ENCODE data around the gene DNAJC18. TPM values are rescaled to one million over a fixed set of nuclear protein-coding genes. Genes with fewer than 3 reads are reported as not detected.
"Not testable (repeated sequence)": the region's sequence is repeated elsewhere in the genome, so short reads cannot be mapped to it uniquely, and the experiment has no call there.

Gene DNAJC18
- total RNA-seq, 2 experiments from 2014 or later: 7.5 to 8.7 TPM

GRCh38 chr5:139446956-139447779 is 7.8 kb upstream of the DNAJC18 start:
- Histone ChIP-seq H3K27me3 (ENCODE audit: control insufficient read depth in 1 of 2, insufficient read depth in 2 of 2, low read length in 2 of 2) (no peaks in the 10 kb centered on the region), H3K36me3 (ENCODE audit: insufficient read depth, low read length) (no peaks in the 10 kb centered on the region), H3K9me3 (ENCODE audit: control insufficient read depth in 1 of 2, insufficient read depth in 1 of 2, low read length in 2 of 2) (no peaks in the 10 kb centered on the region), H3K4me1 (ENCODE audit: insufficient read depth, low read length) (peaks cover 62% of the 10 kb centered on the region), H3K4me3 (ENCODE audit: low read length) (no peak overlapping the region), H3K27ac (ENCODE audit: low read depth in 1 of 2, low read length in 2 of 2) (no peak overlapping the region)
- intact Hi-C loops (cut with DNase I, micrococcal nuclease): no loop called here
- ATAC-seq (ENCODE audit: poor library complexity) (no peak), DNase-seq (no peak)
- Mint-ChIP-seq H3K4me1 (ENCODE audit: low read depth) (peaks cover 53% of the 10 kb centered on the region), H3K27me3 (no peaks in the 10 kb centered on the region), H3K9me3 (no peaks in the 10 kb centered on the region), H3K27ac (peak overlapping the region; percentile 27), H3K4me3 (no peak overlapping the region), H3K36me3 (ENCODE audit: low read depth) (no peaks in the 10 kb centered on the region)
- ChIA-PET CTCF (interaction anchor here (1.0 kb wide), 1 partner anchor 8 kb away, joined by 3 read pairs; the partner anchor contains the start of gene DNAJC18), POLR2A (interaction anchor here (0.9 to 1.0 kb wide), 2 partner anchors 11 to 13 kb away, joined by 3 read pairs; no protein-coding TSS in a partner anchor)
- TF ChIP-seq CTCF (IDR thresholded peaks at IDR 0.05): no peak

- H3K4me1 Mint-ChIP-seq (ENCODE audit: low read depth): peaks cover 57% of the 10 kb centered on the region
- ATAC-seq (ENCODE audit: poor library complexity) (no peak), DNase-seq (no peak)
- ChIA-PET POLR2A (interaction anchor here (0.5 to 1.1 kb wide), 3 partner anchors 13 to 67 kb away, joined by 3 to 4 read pairs (median 3); no protein-coding TSS in a partner anchor), CTCF (interaction anchor here (1.0 to 1.8 kb wide), 3 partner anchors 13 to 68 kb away, joined by 3 to 9 read pairs (median 3); no protein-coding TSS in a partner anchor)
- Histone ChIP-seq H3K36me3 (ENCODE audit: insufficient read depth, low read length) (no peaks in the 10 kb centered on the region), H3K27me3 (ENCODE audit: control insufficient read depth in 1 of 2, insufficient read depth in 2 of 2, low read length in 2 of 2) (no peaks in the 10 kb centered on the region), H3K9me3 (ENCODE audit: control insufficient read depth in 1 of 2, insufficient read depth in 1 of 2, low read length in 2 of 2) (no peaks in the 10 kb centered on the region), H3K4me3 (ENCODE audit: low read length) (no peak overlapping the region), H3K4me1 (ENCODE audit: insufficient read depth, low read length) (peaks cover 46% of the 10 kb centered on the region), H3K27ac (ENCODE audit: low read depth in 1 of 2, low read length in 2 of 2) (no peak overlapping the region)
- H3K4me3 Mint-ChIP-seq: no peak overlapping the region
- TF ChIP-seq CTCF (IDR thresholded peaks at IDR 0.05): no peak
- no peak overlapping the region for H3K27ac Mint-ChIP-seq
- no peaks in the 10 kb centered on the region for H3K27me3 Mint-ChIP-seq
- no peaks in the 10 kb centered on the region for H3K9me3 Mint-ChIP-seq
- H3K36me3 Mint-ChIP-seq (ENCODE audit: low read depth): no peaks in the 10 kb centered on the region
- intact Hi-C loops (cut with DNase I, micrococcal nuclease): no loop called here
These were observed 6.2 kb upstream of the DNAJC18 start for GRCh38 chr5:139445325-139446170.

DNA sequence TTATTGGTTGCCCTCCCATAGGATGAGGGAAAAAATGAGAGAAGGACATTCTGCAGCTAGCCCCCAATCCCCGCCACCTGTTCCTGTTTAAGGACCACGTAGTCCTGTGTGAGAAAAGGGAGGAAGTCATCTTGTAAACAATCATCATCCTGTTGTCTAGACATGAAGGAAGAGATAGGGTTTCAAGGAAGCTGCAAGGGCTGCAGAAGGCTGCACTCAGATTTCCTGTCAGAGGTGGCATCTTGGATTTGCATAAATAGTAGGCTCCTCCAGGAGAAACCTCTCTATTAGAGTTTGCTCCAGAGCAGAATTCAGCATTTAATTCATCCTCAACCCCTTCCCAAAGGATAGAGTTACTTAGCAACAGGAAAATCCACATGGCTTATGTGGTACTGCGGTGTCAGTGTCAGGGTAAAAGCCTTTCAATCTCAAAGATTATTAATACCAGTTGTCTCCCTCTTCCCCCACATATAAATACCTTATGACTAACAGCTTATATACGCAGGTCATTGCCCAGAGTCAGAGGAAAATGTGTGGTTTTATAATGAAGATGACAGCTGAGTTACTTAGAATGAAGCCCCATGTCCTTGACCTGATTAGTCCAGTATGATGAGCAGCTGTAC is 4.6 kb upstream of the DNAJC18 start:
- DNase-seq: peak in 6 of 14 experiments; percentile 21 to 77 (median 58)
- no peaks in the 10 kb centered on the region for H3K9me3 ChIP-seq (ENCODE audit: control insufficient read depth in 1 of 2, insufficient read depth in 1 of 2, low read length in 2 of 2)
- no peaks in the 10 kb centered on the region for H3K27me3 Mint-ChIP-seq
- POLR2A ChIA-PET: interaction anchor here (1.1 to 3.0 kb wide), 5 partner anchors 15 to 68 kb away, joined by 6 to 20 read pairs (median 7); partner anchors contain the start of genes SMIM33 and STING1
- intact Hi-C loops (cut with DNase I, micrococcal nuclease): loop anchor here in 1 of 2 experiments (5.0 kb wide), 1 partner anchor 38 kb away; the partner anchor contains the start of gene STING1
- peak overlapping the region; percentile 96 for H3K27ac Mint-ChIP-seq
- H3K4me3 Mint-ChIP-seq: peak overlapping the region; percentile 74
- no peaks in the 10 kb centered on the region for H3K36me3 ChIP-seq (ENCODE audit: insufficient read depth, low read length)
- H3K4me1 ChIP-seq (ENCODE audit: insufficient read depth, low read length): peaks cover 53% of the 10 kb centered on the region
- TF ChIP-seq CTCF (IDR thresholded peaks at IDR 0.05): no peak
- CTCF ChIA-PET: interaction anchor here (0.5 to 2.6 kb wide), 6 partner anchors 14 to 74 kb away, joined by 3 to 13 read pairs (median 4); no protein-coding TSS in a partner anchor
- peaks cover 4% of the 10 kb centered on the region for H3K36me3 Mint-ChIP-seq (ENCODE audit: low read depth)
- no peak overlapping the region for H3K4me3 ChIP-seq (ENCODE audit: low read length)
- peak; percentile 48 for ATAC-seq (ENCODE audit: poor library complexity)
- H3K9me3 Mint-ChIP-seq: no peaks in the 10 kb centered on the region
- peaks cover 63% of the 10 kb centered on the region for H3K4me1 Mint-ChIP-seq (ENCODE audit: low read depth)
- peak overlapping the region in 1 of 2 donors; percentile 63 for H3K27ac ChIP-seq (ENCODE audit: low read depth in 1 of 2, low read length in 2 of 2)
- H3K27me3 ChIP-seq (ENCODE audit: control insufficient read depth in 1 of 2, insufficient read depth in 2 of 2, low read length in 2 of 2): no peaks in the 10 kb centered on the region

DNA sequence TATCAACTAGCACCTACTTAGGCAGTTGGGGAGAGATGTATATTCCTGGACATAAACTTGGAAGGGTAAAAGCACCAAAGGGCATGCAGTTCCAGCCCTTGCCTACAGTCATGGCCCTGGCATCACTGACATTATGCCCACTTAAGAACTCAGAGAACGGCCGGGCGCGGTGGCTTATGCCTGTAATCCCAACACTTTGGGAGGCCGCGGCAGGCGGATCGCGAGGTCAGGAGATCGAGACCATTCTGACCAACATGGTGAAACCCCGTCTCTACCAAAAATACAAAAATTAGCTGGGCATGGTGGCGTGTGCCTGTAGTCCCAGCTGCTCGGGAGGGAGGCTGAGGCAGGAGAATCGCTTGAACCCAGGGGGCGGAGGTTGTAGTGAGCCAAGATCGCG is 1.1 kb upstream of the DNAJC18 start:
- ATAC-seq (ENCODE audit: poor library complexity); DNase-seq; H3K9me3 Mint-ChIP-seq; H3K4me3 ChIP-seq (ENCODE audit: low read length); H3K36me3 ChIP-seq (ENCODE audit: insufficient read depth, low read length); H3K9me3 ChIP-seq (ENCODE audit: control insufficient read depth in 1 of 2, insufficient read depth in 1 of 2, low read length in 2 of 2); H3K27me3 ChIP-seq (ENCODE audit: control insufficient read depth in 1 of 2, insufficient read depth in 2 of 2, low read length in 2 of 2); H3K27me3 Mint-ChIP-seq; H3K27ac ChIP-seq (ENCODE audit: low read depth in 1 of 2, low read length in 2 of 2): not testable (repeated sequence)
- peaks cover 12% of the 10 kb centered on the region for H3K36me3 Mint-ChIP-seq (ENCODE audit: low read depth)
- H3K27ac Mint-ChIP-seq: peak overlapping the region; percentile 96
- intact Hi-C loops (cut with DNase I, micrococcal nuclease): loop anchor here in 1 of 2 experiments (5.0 kb wide), 1 partner anchor 42 kb away; the partner anchor contains the start of gene STING1
- peaks cover 53% of the 10 kb centered on the region for H3K4me1 Mint-ChIP-seq (ENCODE audit: low read depth)
- ChIA-PET POLR2A (interaction anchor here (1.7 to 5.2 kb wide), 4 partner anchors 17 to 41 kb away, joined by 7 to 74 read pairs (median 22); partner anchors contain the start of genes SMIM33, SPATA24 and STING1), CTCF (interaction anchor here (1.9 to 5.1 kb wide), 2 partner anchors 18 to 19 kb away, joined by 10 to 29 read pairs; no protein-coding TSS in a partner anchor)
- H3K4me1 ChIP-seq (ENCODE audit: insufficient read depth, low read length): peaks cover 38% of the 10 kb centered on the region
- H3K4me3 Mint-ChIP-seq: peak overlapping the region; percentile 98

Data from CD4-positive, alpha-beta T cell (primary cell).